GM19025 (cell line): ENCODE data around the gene NT5E.

Experiments used
- ATAC-seq: cut with Tn5 transposase; IDR thresholded peaks from one replicate; pipeline ENCODE4 v1.9.1; 2021; ENCODE audit warnings: mild to moderate bottlenecking, low read depth, moderate library complexity; ENCODE audit not compliant: unreplicated experiment

The NT5E gene

DNA sequence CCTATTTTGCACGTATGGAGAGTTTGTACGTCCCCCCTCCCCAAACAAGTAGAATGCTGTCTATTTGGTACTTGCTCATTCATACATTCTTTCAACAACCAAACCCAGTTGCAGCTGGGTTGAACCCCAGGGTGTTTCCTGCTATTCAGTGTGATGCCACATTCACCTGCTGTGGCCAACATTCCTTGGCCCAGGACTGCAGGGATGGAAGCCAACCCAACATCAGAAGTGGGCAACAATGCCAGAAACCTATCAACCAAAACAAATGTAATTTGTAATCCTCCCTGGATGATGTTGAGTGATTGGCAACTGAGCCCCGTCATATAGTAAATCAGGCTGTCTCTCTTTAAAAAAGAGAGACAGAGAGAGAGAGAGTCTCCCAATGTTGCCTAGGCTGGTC, 8.9 kb downstream of the NT5E start:
- ATAC-seq, result no peak

DNA sequence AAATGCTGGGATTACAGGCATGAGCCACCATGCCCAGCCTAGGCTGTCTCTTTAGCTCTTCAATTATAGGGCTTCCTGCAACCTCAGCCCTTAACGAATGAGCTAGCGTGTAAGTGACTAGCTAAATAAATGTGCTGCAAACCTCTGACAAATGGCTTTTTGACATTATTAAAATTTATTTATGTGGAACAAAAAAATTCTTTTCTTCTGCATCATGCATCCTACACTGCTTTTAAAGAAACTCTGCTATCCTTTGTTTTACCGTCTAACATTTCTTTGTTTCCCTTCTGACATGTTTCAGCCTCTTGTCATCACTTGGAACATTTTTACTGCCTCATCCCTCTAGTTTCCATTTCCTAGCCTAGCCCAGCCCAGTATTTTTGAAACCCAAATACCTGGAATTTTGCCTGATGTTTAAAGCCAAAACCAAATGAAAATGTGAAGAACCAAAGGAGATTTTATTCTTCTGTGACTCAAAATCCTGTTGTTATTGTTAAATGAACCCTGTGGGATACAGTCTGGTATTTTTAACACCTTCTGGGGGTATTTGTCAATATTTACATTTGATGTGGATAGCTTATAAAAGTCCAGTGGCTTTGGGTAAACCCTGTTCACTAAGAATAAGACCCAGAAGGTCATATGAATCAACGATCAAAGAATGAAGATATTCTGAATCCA, 9.5 kb downstream of the NT5E start:
- no peak for ATAC-seq

DNA sequence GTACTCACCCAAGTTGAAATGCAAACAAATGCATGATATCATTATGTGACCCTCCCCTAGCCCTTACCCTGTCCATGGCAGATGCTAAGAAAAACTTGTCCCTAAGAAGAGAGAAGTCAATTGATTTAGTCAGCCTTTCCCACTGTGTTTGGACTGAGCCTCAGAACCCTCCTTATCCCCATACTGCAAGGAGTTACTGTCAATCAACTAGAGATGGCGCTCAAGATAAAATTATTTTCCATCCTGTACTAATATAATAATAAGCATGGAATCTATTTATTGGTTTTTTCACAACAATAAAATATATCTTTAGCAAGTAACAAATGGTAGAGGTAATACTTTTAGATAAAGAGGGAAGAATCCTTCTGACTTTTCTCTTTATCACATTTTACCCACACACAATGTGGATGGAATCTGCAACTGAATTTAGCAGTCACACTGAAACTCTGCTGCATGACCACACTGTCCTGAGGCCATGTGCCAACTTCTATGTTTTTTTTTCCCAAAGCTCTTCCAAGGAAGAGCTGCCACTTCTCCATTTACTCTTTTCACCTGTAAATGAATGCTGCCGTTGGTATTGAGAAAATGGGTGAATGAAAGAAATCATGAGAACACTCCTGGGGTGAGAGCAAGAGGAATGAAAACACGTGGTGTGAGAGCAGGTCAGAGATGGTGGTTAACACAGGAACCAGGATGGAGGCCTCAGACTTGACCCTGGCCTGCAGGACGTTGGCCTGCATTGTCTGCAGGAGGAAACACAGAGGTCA, 10.5 kb downstream of the NT5E start:
- no peak for ATAC-seq

DNA sequence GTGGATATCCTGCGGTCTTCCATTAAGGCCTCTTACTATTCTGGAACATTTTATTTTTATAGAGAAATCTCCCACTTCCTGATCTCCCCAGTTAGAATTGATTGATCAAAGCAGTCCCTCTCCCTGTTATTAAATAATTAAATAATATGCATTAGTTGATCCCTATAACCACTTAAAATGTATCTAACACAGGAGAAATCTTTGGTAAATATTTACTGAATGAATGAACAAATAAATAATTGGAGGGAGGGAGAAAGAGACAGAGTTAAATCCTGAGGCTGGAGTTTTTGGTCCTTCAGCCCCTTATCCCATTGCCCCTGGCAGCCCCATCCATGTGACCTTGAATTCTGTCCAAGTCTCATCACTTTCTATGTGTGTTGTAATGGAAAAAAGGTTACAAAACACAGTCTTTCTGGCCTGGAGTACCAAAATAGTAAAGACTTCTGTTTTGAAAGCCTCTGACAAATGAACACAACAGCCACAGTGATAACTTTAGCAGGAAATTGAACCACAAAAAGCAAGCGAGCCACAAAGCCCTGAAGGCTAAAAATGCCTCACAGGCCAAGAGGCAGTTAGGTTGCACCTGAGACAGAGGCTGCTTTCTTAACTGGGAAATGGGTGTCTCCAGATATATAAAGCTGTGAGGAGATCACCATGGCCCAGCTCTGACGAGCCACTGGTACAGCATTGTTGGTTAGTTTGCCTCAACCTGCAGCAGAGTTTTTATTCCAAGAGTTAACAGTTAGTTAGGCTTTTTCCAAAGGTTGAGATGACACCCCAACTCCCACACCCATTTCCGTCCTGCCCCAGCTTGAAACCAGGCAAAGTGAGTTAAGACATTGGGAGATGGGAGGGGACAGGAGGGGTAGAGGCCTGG, 11.3 kb downstream of the NT5E start:
- peak; percentile 75 for ATAC-seq

DNA sequence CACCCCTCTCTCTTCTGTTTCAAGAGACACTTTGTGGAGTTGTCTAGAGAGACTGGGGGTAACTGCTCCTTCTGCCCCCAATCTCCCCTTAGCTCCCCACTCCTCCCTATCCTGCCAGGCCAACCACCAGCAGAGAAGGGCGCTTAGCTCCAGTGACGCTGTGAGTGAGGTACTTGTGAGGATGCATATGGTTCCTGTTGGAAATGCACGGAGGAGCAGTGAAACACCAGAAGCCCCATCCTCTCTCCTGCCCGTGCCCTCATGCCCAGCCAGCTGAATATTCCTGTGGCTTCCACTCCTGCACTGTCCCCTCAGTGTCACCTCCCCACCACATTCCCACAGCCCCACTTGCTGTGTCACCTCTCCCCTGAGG, 11.9 kb downstream of the NT5E start:
- no peak for ATAC-seq

DNA sequence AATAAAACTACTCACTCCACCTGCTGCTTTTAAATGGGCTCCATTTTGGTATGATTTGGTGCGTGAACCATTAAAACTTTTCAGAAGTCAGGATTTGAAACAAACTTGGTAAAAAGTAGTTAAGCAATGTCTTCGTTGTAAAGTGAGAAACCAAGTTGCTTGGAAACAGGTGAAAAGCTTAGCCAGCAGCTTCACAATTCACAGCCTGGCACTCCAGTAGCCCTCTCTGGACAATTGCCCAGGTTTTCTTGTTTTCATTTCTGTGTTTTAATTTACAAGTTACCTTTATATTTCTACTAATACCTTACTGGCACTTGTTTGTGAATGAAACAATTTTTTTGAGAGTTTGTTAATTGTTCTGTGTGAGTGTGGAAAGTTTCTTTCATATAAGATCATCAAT, 12.8 kb downstream of the NT5E start:
- no peak for ATAC-seq

DNA sequence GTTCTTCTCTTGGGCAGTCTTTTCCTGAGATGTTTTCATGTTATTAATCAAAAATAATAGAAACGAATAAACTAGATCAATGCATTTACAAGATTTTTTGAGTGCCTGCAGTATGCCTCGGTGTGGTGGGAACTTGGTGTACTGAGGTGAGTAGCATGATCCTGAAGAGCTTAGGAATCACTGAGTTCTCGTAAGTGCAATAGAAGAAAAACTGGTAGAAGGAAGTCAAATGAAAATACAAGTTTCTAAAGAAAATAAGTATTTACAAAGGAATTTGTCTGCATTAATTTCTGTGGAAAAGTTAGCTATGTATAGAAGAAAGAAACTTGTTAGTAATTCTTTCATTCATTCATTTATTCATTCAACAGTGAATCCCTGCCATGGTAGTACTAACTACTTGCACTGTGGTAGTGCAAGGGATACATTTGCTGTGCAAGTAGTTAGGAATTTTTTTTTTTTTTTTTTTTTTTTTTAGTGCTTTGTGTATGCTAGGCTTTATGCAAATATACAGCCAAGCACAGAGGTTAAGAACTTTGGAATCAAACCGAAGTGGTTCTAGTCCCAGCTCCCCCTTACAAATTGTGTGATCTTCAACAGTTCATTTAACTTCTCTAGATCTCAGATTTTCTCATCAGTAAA, 13.9 kb downstream of the NT5E start:
- no peak for ATAC-seq

DNA sequence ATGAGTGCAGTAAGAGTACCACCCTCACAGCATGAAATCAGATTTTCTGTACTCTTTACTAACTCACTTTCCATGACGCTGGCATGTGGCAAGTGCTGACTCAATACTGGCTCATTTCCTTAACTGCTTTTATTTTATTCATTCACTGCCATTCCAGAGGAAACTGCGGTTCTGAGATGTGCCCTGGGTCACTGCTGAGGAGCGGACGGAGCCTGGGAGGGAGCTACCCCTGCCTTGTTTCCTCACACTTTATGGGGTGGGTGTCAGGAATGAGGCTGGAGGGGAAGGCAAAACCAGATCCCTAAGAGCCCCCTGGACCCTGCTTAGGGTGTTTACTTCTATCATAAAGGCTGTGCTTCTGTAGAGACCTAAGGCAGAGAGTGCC, 14.4 kb downstream of the NT5E start:
- no peak for ATAC-seq

DNA sequence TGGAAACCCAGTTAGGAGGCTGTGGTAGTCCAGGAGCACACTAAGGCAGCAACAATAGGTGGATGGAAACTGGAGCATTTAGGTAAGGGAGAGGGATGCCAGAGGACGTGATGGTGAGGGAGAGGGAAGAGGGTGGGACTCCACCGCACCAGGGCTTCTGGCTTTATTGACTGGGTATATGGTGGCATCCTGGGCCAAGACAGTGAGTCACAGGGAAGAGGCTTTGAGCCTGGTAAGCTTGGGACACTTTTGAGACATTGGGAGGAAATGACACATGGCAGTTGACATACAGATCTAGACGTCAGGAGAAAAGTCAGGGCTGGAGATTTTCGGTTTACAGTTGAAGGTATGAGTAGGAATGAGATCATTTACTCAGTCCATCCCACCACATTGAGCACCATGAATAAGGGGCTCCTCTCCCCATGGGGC, 14.9 kb downstream of the NT5E start:
- ATAC-seq, result no peak

DNA sequence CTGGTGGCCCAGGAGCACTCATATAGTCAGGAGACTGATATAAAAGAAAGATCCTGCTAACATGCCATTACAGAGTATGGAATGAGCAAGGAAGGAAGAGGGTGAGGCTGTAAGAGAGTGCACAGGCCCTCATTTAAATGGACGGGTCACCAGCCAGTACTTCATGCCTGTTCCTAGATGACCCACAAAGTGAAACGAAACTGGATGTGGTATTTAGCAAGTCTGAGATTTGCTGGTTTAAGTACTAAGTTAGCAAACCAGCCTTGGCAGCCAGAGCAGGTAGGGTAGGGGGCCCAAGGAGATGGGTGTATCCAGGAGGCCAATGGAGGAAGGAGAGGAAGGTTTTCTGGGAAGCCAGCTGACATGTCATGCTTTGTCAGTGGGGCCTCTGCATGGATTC, 15.9 kb downstream of the NT5E start:
- peak; percentile 44 for ATAC-seq

DNA sequence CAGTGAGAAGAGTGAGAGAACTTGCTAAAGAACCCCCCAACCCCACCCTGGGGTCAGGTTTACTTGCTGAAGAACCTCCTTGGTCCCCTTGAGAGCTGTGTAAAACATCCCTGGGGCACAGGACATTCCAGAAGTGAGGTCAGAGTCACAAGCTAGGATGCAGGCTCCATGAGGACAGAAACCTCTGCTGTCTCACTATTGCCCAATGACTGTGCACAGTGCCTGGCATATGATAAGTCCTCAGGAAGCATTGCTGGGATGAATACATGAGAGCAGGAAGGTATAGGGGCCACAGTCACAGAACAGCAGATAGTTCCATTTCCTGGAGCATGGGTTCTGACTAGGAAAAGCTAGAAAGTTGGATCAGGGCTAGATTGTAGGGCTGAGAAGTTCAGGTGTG, 18.4 kb downstream of the NT5E start:
- ATAC-seq, result no peak

DNA sequence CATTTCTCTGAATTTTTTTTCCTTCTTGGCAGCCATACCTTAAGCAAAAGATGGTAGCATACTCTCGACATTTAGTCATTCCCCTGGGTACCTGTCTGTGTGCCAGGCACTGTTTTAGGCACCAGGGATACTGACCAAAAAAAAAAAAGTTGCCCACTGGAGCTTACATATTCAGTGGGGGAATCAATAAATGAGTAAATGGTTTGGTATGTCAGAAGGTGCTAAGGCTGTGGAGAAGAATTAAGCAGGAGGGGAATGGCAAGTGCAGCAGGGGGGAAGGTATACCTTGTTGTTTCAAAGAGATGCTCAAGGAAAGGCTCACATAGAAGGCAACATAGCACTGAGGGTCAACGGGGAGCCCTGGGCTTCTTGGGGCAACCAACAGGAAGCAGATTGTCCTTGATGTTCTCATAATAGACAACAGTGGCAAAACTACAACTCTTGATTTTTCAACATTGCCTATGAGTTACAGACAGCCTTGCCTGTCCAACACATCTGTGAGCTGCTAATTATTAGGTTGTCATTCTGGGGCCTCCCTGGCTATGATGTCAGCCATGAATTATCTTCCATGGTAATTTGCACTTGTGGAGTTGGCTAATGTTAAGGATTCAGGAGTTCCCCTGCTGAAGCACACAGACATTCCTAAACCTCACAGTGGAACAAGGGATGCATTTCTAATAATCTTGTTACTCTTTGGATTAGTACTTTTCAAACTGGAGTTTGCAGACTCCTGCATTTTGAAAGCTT, 19.6 kb downstream of the NT5E start:
- no peak for ATAC-seq

DNA sequence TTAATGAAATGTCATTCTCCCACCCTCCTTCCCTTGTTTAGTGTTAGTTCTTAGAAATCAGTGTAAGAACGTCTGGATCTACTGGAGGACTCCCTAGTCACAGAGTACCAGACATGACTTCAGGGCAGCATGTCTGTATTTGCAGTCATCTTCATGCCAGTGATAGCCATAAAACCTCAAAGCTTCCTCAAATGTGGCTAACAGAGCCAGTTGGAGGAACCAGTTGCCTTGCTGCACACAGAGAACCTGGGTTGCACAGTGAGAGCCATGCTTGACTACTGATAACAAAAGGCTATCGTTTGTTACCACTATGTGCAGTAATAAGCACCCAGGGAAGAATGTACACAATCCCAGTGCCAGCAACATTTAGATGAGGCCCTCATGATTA, 20.1 kb downstream of the NT5E start:
- ATAC-seq, result no peak

DNA sequence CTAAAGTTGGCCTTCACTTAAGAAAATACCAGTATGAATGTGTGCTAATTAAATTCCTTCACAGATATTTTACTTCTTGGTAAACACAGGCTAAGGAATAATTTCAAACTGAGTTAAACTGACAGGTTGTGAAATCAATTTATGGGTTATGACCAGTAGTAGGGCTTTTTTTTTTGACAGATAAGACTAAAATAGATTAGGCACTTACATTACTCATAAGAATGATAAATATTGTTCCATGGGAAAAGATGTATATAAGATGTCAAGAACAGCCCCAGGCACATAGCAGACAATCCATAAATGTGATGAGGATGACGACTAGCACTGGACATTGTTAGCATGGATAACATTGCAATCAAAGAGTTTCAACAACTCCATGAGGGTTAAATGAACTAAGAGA, 22.9 kb downstream of the NT5E start:
- ATAC-seq, result no peak

DNA sequence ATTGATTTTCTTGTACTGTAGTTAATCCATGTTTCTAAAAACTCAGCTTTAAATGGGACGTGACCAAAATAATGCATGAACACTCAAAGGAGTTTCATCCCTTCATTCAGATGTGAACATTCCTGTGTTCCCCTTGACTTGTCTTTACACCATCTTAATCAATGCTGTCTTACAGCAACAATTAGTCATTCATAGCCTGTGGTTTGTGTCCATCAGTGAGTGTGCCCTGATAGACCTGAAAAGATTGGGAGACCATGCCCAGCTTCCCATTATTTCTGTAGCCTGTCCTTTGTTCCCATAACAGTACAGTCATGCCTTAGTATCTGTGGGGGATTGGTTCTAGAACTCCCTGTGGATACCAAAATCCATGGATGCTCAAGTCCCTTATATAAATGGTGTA, 23.9 kb downstream of the NT5E start:
- no peak for ATAC-seq

DNA sequence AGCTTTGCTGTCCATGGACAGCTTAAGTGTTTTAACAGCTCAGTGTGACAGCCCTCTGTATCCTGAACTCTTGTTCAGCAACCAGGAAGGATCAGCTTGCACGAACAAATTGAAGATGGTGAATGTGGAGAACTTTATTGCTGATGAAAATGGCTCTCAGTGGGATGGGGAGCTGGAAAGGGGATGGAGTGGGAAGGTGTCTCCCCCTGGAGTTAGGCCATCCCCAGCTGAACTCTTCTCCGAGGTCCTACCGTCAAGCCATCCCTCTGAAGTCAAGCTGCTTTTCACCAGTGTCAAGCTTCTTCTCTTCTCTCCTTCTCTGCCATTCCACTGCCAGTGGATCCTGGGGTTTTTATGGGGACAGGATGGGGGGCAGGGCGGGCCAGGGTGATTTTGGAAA, 26.6 kb downstream of the NT5E start:
- no peak for ATAC-seq

DNA sequence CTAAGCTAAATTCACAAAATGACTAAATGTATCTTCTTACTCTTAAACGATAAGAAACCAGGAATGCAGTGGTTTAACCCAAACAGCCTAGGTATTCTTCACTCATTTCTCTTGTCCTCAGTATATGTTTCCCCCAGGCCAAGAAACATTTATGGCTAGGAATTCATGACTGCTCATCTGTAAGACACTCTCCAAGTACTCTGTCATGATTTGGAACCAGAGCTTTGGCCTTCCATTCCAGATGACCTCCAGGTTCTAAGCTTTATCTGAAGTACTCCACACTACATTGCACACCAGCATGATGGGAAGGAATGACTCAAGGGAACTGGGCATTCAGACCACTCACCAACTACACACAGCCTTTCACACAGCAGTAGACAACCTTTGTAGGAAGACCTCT, 29.3 kb downstream of the NT5E start:
- ATAC-seq, result no peak

DNA sequence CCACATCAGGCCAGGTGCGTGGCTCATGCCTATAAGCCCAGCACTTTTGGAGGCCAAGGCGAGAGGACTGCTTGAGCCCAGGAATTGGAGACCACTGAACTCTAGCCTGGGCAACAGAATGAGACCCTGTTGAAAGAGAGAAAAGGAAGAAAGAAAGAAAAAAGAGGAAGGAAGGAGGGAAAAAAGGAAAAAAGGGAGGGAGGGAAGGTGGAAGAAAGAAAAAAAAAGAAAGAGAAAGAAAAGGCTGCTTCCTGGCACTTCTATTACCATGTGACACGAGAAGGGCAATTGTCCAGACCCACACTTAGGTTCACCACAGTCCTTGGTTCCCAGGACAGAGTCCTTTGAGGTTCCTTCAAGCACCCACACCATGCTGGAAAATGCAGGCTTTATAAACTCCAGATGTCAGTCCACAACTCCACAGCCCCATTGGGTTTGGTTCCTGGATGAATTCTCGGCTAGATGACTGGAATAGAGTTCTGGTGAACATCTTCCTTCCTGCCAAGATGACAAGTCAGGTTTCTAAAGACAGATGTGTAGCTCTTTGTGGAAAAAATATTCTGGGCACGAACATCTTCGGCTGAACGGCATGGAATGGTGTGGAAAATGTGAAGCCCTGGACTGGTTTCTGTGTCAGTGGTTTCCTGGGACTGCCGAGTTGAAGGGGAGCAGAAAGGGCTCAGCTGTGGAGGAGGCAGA, 32.5 kb downstream of the NT5E start:
- ATAC-seq, result peak; percentile 6

DNA sequence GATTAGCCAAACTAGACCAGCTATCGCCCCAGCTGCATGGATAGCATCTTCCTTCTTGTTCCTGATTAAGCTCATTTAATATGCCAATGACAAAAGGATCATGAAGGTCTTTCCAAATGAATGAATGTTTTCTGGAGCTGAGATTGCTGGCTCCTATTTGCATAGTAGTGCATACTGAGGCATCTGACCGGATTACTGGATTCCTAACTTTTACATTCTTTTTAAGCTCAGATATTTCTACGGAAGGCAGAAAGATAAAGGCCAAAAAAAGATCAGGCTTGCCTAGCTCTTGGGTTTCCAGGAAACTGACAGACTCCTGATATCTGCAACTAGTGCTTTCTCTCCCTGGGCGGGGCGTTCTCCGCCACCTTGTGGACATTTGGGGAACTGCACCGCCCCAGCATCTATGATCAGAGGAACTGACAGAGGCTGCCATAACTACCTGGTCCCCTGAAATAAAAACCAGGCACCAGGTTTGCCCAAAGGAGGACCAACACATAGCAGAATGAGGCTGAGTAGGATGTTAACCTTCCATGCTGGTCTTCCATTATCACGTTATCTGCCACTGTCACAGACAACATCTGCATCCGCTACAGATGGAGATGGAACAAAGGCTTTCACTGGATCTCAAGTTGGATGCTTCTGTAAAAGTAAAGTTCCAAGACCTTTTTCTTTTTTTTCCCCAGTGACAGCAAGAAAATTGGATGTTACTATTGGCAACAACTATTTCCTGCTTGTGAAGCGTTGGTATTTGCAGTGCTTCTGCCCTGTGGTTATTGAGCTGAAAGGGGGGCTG, 33.2 kb downstream of the NT5E start:
- peak; percentile 92 for ATAC-seq
